ENCODE measurements around the gene EHBP1L1. TPM values are rescaled to one million over a fixed set of nuclear protein-coding genes. Genes with fewer than 3 reads are reported as not detected.

The EHBP1L1 gene
- polyA plus RNA-seq, 1 donor (not counting 4 experiments of a cell fraction or from before 2014, with no cell fraction given): 10.4 TPM

DNA sequence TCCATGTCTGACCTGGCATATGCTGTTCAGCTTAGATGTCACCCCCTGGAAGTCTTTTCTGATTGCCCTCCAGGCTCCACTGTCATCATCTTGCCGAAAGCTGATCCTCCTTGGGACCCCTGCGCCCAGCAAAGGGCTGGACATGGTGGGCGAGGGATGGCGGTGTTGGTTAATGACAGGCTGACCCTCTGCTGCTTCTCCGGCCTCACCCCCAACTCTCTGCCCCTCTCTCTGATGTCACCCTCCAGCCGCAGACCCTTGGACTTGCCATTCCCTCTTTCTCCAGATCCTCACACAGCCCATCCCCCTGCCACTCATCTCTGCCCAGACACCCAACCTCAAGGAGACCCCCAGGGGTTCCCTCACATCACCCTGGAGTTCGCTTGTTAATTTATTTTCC lies 2.3 kb downstream of the EHBP1L1 start:
- no peak overlapping the region for H3K4me2 ChIP-seq (ENCODE audit: control insufficient read depth, extremely low read depth, insufficient read depth, low read depth, low read length)
- H3K9ac ChIP-seq (ENCODE audit: control insufficient read depth, extremely low read depth, insufficient read depth, low read length): peak overlapping the region; percentile 56
- peak overlapping the region; percentile 70 for H3K27ac ChIP-seq (ENCODE audit: control insufficient read depth, insufficient read depth, low read length)

GRCh38 chr11:65578667-65579066 lies 2.8 kb downstream of the EHBP1L1 start:
- H3K9ac ChIP-seq (ENCODE audit: control insufficient read depth, extremely low read depth, insufficient read depth, low read length): no peak overlapping the region
- peaks cover 4% of the 10 kb centered on the region for H4K20me1 ChIP-seq (ENCODE audit: control insufficient read depth, extremely low read depth, insufficient read depth, low read length)
- no peak overlapping the region for H2AFZ ChIP-seq (ENCODE audit: control insufficient read depth, low read length)
- dilution Hi-C loops (cut with MboI; ENCODE audit: extremely low pct_ligation_motif_present, low sequenced_read_pairs): no loop called here
- H3K79me2 ChIP-seq (ENCODE audit: control insufficient read depth, insufficient read depth, low read length): peaks cover 2% of the 10 kb centered on the region
- peaks cover 33% of the 10 kb centered on the region for H3K4me1 ChIP-seq (ENCODE audit: control insufficient read depth, extremely low read depth, insufficient read depth, low read length)
- no peak for FAIRE-seq
- H3K36me3 ChIP-seq (ENCODE audit: control insufficient read depth in 2 of 2, extremely low read depth in 1 of 2, insufficient read depth in 2 of 2, low read length in 2 of 2): peaks cover 8 to 11% of the 10 kb centered on the region in 2 experiments
- no peak overlapping the region for H3K27ac ChIP-seq (ENCODE audit: control insufficient read depth, insufficient read depth, low read length)
- H3K9me1 ChIP-seq (ENCODE audit: control insufficient read depth, extremely low read depth, insufficient read depth, low read length): no peaks in the 10 kb centered on the region
- no peaks in the 10 kb centered on the region for H3K9me3 ChIP-seq (ENCODE audit: control insufficient read depth, low read depth, low read length)
- H3K4me2 ChIP-seq (ENCODE audit: control insufficient read depth, extremely low read depth, insufficient read depth, low read depth, low read length): no peak overlapping the region
- TF ChIP-seq EZH2 (IDR thresholded peaks at IDR 0.05; ENCODE audit: low read length) (no peak), CTCF (optimal IDR thresholded peaks at IDR 0.05 in 1 of 3, IDR thresholded peaks at IDR 0.05 in 1 of 3, conservative IDR thresholded peaks at IDR 0.05 in 1 of 3; ENCODE audit: extremely low read depth in 1 of 3, insufficient read depth in 2 of 3, low read length in 3 of 3) (no peak)
- no peak overlapping the region for H3K4me3 ChIP-seq (ENCODE audit: control insufficient read depth in 2 of 3, extremely low read depth in 1 of 3, insufficient read depth in 2 of 3, low read depth in 1 of 3, low read length in 3 of 3)
- no peaks in the 10 kb centered on the region for H3K27me3 ChIP-seq (ENCODE audit: control insufficient read depth, extremely low read depth, insufficient read depth, low read length)
- DNase-seq (ENCODE audit: low read depth, low spot score): no peak

More for the DNA sequence above, 2.3 kb downstream of the EHBP1L1 start:
- Histone ChIP-seq H4K20me1 (ENCODE audit: control insufficient read depth, extremely low read depth, insufficient read depth, low read length) (peaks cover 5% of the 10 kb centered on the region), H2AFZ (ENCODE audit: control insufficient read depth, low read length) (no peak overlapping the region), H3K4me1 (ENCODE audit: control insufficient read depth, extremely low read depth, insufficient read depth, low read length) (peaks cover 38% of the 10 kb centered on the region), H3K36me3 (ENCODE audit: control insufficient read depth in 2 of 2, extremely low read depth in 1 of 2, insufficient read depth in 2 of 2, low read length in 2 of 2) (peaks cover 8 to 10% of the 10 kb centered on the region in 2 experiments), H3K79me2 (ENCODE audit: control insufficient read depth, insufficient read depth, low read length) (peaks cover 2% of the 10 kb centered on the region), H3K9me3 (ENCODE audit: control insufficient read depth, low read depth, low read length) (no peaks in the 10 kb centered on the region), H3K9me1 (ENCODE audit: control insufficient read depth, extremely low read depth, insufficient read depth, low read length) (no peaks in the 10 kb centered on the region), H3K4me3 (ENCODE audit: control insufficient read depth in 2 of 3, extremely low read depth in 1 of 3, insufficient read depth in 2 of 3, low read depth in 1 of 3, low read length in 3 of 3) (no peak overlapping the region), H3K27me3 (ENCODE audit: control insufficient read depth, extremely low read depth, insufficient read depth, low read length) (no peaks in the 10 kb centered on the region)
- dilution Hi-C loops (cut with MboI; ENCODE audit: extremely low pct_ligation_motif_present, low sequenced_read_pairs): no loop called here
- TF ChIP-seq CTCF (optimal IDR thresholded peaks at IDR 0.05 in 1 of 3, IDR thresholded peaks at IDR 0.05 in 1 of 3, conservative IDR thresholded peaks at IDR 0.05 in 1 of 3; ENCODE audit: extremely low read depth in 1 of 3, insufficient read depth in 2 of 3, low read length in 3 of 3) (no peak), EZH2 (IDR thresholded peaks at IDR 0.05; ENCODE audit: low read length) (no peak)
- DNase-seq (ENCODE audit: low read depth, low spot score) (no peak), FAIRE-seq (no peak)
